ENCODE measurements around the gene PRR7.

The PRR7 gene

DNA sequence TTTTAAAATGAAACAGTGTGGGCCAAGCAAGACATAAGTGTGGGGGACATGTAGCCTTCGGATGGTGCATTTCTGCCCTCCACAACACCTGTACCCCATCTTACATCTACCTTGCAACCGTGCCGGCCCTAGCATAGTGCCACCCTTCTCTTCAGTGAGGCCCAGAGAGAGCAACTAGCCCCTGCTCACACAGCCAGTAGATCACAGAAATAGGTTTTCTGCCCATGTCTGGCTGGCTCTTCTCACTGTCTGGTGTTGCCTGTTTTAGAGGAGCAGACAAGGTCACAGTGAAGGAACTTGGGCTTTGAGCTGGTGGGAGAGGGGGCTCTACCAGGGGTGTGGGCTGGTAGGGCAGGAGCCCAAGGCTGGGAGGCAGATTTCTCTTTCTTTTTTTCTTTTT lies 39.6 kb downstream of the PRR7 start:
- in situ Hi-C loops (cut with HindIII; ENCODE audit: low sequenced_read_pairs), result no loop called here
- no peak for DNase-seq (ENCODE audit: low read depth, low spot score)
- no peak overlapping the region for H3K4me3 ChIP-seq (ENCODE audit: low read depth, low read length)
- no peak for TF ChIP-seq CTCF (IDR thresholded peaks at IDR 0.05; ENCODE audit: low read depth, low read length)

- no peak overlapping the region for H3K4me3 ChIP-seq (ENCODE audit: low read depth, low read length)
- in situ Hi-C loops (cut with HindIII; ENCODE audit: low sequenced_read_pairs), result no loop called here
- TF ChIP-seq CTCF (IDR thresholded peaks at IDR 0.05; ENCODE audit: low read depth, low read length), result no peak
- DNase-seq (ENCODE audit: low read depth, low spot score), result no peak
Observed at GRCh38 chr5:177487144-177487543, 40.5 kb downstream of the PRR7 start.

DNA sequence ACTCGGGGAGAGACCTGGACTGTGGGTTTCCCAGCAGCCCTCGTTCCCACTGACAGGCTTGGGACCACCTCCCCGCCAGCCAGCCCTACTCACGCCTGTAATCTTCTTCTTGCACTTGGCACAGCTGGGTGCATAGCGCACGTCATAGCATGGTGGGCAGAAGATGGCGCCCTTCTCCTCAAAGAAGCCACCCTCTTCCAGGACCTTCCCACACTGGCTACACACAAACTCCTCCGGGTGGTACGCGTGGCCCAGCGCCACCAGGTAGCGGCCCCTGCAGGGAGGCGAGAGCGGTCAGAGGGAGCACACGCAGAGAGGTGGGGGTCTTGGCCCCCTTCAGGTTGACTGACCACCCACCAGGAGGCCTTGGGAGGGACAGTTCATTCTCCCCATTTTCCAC lies 41.4 kb downstream of the PRR7 start:
- H3K4me3 ChIP-seq (ENCODE audit: low read depth, low read length), result no peak overlapping the region
- in situ Hi-C loops (cut with HindIII; ENCODE audit: low sequenced_read_pairs), result no loop called here
- TF ChIP-seq CTCF (IDR thresholded peaks at IDR 0.05; ENCODE audit: low read depth, low read length), result no peak
- no peak for DNase-seq (ENCODE audit: low read depth, low spot score)

DNA sequence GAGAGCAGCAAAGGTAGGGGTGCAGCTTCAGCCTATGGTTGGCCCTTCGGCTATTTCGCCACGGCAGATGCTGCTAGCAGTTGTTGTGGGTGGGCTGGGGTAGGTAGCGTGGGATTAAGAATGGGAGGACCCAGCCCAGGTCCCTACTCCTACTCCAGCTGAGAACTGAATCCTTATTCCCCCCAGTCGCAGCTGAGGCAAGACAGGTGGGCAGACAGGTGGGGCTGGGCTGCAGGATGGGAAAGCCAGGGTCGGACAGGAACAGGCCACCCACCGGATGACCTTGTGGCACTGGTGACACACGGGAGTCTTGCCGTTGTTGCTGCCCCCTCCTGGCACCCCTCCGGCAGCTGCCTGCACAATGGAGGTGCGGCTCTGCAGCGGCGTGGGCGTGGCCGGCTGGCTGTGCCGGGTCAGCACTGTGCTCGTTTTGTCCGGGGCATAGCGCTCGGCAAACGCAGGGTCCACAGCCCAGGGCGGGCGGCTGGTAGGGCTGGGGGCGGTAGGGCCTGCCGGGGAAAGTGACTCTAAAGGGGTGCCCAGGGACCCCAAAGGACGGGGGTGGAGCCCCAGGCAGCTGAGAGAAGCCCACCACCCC lies 42.6 kb downstream of the PRR7 start:
- peak; percentile 25 for TF ChIP-seq CTCF (IDR thresholded peaks at IDR 0.05; ENCODE audit: low read depth, low read length)
- in situ Hi-C loops (cut with HindIII; ENCODE audit: low sequenced_read_pairs), result no loop called here
- no peak for DNase-seq (ENCODE audit: low read depth, low spot score)
- H3K4me3 ChIP-seq (ENCODE audit: low read depth, low read length), result no peak overlapping the region

- in situ Hi-C loops (cut with HindIII; ENCODE audit: low sequenced_read_pairs), result no loop called here
Observed at GRCh38 chr5:177490311-177490991, 43.8 kb downstream of the PRR7 start.

DNA sequence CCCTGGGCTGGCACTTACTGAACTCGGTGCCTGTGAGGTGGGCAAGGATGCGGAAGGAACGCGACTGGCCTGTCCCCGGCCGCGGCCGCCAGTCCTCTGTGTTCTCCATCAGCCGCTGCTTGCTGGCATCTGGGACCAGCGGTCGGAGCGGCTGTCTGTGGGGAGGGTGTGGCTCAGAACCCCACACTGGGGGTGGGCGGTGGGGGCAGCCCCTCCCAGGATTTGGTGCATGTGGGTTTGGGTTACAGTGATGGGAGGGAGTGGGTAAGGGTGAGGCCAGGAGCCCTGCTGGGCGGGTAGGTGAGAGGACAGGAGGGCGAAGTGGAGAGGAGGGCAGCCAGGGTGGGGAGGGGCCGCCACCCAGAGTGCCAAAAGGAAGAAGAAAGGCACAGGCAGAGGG lies 44.4 kb downstream of the PRR7 start:
- no peak for DNase-seq (ENCODE audit: low read depth, low spot score)
- TF ChIP-seq CTCF (IDR thresholded peaks at IDR 0.05; ENCODE audit: low read depth, low read length), result no peak
- no peak overlapping the region for H3K4me3 ChIP-seq (ENCODE audit: low read depth, low read length)
- in situ Hi-C loops (cut with HindIII; ENCODE audit: low sequenced_read_pairs), result no loop called here

More at GRCh38 chr5:177490311-177490991, 43.8 kb downstream of the PRR7 start:
- DNase-seq (ENCODE audit: low read depth, low spot score), result no peak
- H3K4me3 ChIP-seq (ENCODE audit: low read depth, low read length), result no peak overlapping the region
- no peak for TF ChIP-seq CTCF (IDR thresholded peaks at IDR 0.05; ENCODE audit: low read depth, low read length)

Data from astrocyte of the spinal cord (primary cell).